Measurements from ENCODE around the gene APOD. TPM values are rescaled to one million over a fixed set of nuclear protein-coding genes. Genes with fewer than 3 reads are reported as not detected.

Gene APOD
- total RNA-seq, 6 donors from 2014 or later: 29.7 to 120 (median 67.4) TPM

- H3K27ac ChIP-seq: no peak overlapping the region
- TF ChIP-seq CTCF (IDR thresholded peaks at IDR 0.05) (no peak), POLR2AphosphoS5 (IDR thresholded peaks at IDR 0.05) (no peak), POLR2A (IDR thresholded peaks at IDR 0.05) (no peak), EP300 (IDR thresholded peaks at IDR 0.05) (no peak)
- ATAC-seq (ENCODE audit: low FRiP score in 2 of 2): no peak
- no peaks in the 10 kb centered on the region for H3K27me3 ChIP-seq
- 92 to 97% methylated on average over 15 of the region's 15 CpGs for WGBS, 2 donors
- no peaks in the 10 kb centered on the region for H3K36me3 ChIP-seq
- H3K9me3 ChIP-seq: no peaks in the 10 kb centered on the region
- no peak for DNase-seq
- peaks cover 7 to 12% (median 8%) of the 10 kb centered on the region in 4 donors for H3K4me1 ChIP-seq
- H3K4me3 ChIP-seq: no peak overlapping the region
Measured at GRCh38 chr3:195554458-195554857, 29.3 kb downstream of the APOD start.

- no peaks in the 10 kb centered on the region for H3K36me3 ChIP-seq
- no peak for DNase-seq
- 83 to 88% methylated on average over 7 of the region's 7 CpGs for WGBS, 2 donors
- no peak overlapping the region for H3K27ac ChIP-seq
- ATAC-seq (ENCODE audit: low FRiP score in 2 of 2): no peak
- TF ChIP-seq POLR2AphosphoS5 (IDR thresholded peaks at IDR 0.05): no peak
- TF ChIP-seq EP300 (IDR thresholded peaks at IDR 0.05): no peak
- no peak for TF ChIP-seq POLR2A (IDR thresholded peaks at IDR 0.05)
- no peak for TF ChIP-seq CTCF (IDR thresholded peaks at IDR 0.05)
- H3K4me3 ChIP-seq: no peak overlapping the region
- no peaks in the 10 kb centered on the region for H3K9me3 ChIP-seq
- H3K27me3 ChIP-seq: no peaks in the 10 kb centered on the region
- H3K4me1 ChIP-seq: peaks cover 7 to 12% (median 8%) of the 10 kb centered on the region in 4 donors
Measured at GRCh38 chr3:195553268-195553667, 30.5 kb downstream of the APOD start.

DNA sequence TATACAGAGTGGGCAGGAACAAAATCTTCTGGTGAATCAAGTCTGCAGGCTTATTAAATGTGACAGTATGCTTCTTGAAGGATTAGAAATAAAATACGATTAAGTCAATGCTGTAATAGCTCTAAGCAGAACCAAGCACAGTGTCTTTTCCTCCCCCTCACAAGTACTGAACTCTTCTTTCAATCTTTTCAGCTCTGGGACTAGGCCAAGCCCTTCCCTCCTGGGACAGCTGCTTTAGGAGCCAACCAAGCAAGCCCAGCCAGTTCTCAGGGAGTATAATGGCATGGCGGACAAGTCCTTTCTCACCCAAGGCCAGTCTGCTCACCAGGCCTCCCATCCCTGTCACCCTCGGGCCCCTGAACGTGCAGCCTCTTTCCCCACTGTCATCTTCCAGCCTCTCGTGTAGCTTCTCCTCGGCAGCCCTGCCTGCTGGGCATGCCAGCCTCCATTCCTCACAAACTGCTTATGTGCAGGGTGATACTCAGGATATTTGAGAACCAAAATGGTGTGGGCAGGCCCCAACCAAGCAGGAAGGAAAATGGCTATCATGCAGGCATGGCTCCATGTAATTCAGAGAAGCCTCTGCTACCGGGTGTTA is 32.3 kb downstream of the APOD start:
- H3K27me3 ChIP-seq: no peaks in the 10 kb centered on the region
- H3K9me3 ChIP-seq: no peaks in the 10 kb centered on the region
- WGBS, 2 donors: 53 to 64% methylated on average over 3 to 7 of the region's 7 CpGs
- H3K36me3 ChIP-seq: no peaks in the 10 kb centered on the region
- H3K27ac ChIP-seq: peak overlapping the region in 2 of 4 donors; percentile 37 to 38
- no peak overlapping the region for H3K4me3 ChIP-seq
- ATAC-seq (ENCODE audit: low FRiP score in 2 of 2): no peak
- peaks cover 8 to 12% (median 10%) of the 10 kb centered on the region in 4 donors for H3K4me1 ChIP-seq
- no peak for DNase-seq
- TF ChIP-seq CTCF (IDR thresholded peaks at IDR 0.05) (no peak), EP300 (IDR thresholded peaks at IDR 0.05) (no peak)

DNA sequence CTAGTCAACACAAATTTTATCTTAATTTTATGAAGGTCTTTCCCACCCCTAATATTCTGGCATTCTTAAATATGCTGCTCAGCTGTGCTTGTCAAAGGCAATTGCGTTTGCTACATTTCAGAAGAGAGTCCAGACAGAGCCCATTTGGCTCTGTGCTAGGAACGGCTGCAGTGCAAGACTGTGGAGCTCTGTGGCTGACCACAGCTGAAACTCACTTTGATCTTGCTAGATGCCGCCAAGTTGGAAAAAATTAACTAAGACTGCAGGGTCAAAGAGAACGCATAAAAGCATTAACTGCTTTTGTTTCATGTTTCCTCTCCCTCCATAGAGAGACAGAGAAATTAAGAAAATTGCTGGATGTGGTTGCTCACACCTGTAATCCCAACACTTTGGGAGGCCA is 33.0 kb downstream of the APOD start:
- H3K4me3 ChIP-seq: no peak overlapping the region
- TF ChIP-seq POLR2AphosphoS5 (IDR thresholded peaks at IDR 0.05) (no peak), POLR2A (IDR thresholded peaks at IDR 0.05) (no peak), CTCF (IDR thresholded peaks at IDR 0.05) (no peak), EP300 (IDR thresholded peaks at IDR 0.05) (no peak)
- peak in 1 of 2 donors; percentile 39 for ATAC-seq (ENCODE audit: low FRiP score in 2 of 2)
- peaks cover 8 to 19% (median 16%) of the 10 kb centered on the region in 4 donors for H3K4me1 ChIP-seq
- H3K9me3 ChIP-seq: no peaks in the 10 kb centered on the region
- WGBS, 2 donors: 67 to 70% methylated on average over 4 of the region's 4 CpGs
- no peaks in the 10 kb centered on the region for H3K27me3 ChIP-seq
- no peaks in the 10 kb centered on the region for H3K36me3 ChIP-seq
- DNase-seq: no peak
- peak overlapping the region in 3 of 4 donors; percentile 38 to 55 (median 55) for H3K27ac ChIP-seq

GRCh38 chr3:195549931-195550519 is 33.7 kb downstream of the APOD start:
- TF ChIP-seq POLR2AphosphoS5 (IDR thresholded peaks at IDR 0.05): peak in 1 of 2 donors; percentile 17
- TF ChIP-seq POLR2A (IDR thresholded peaks at IDR 0.05): no peak
- DNase-seq: peak in 1 of 2 donors; percentile 59
- no peak for ATAC-seq (ENCODE audit: low FRiP score in 2 of 2)
- Histone ChIP-seq H3K9me3 (no peaks in the 10 kb centered on the region), H3K4me3 (peak overlapping the region in 1 of 4 donors; percentile 4), H3K27ac (peak overlapping the region in 2 of 4 donors; percentile 38 to 53), H3K36me3 (no peaks in the 10 kb centered on the region), H3K27me3 (no peaks in the 10 kb centered on the region), H3K4me1 (peaks cover 8 to 21% (median 16%) of the 10 kb centered on the region in 4 donors)
- 28 to 36% methylated on average over 9 of the region's 9 CpGs for WGBS, 2 donors
